A549 (cell line): ENCODE results near the gene RAB17. TPM values are rescaled to one million over a fixed set of nuclear protein-coding genes. Genes with fewer than 3 reads are reported as not detected.

Source experiments
- ATAC-seq, 2 experiments: fragments of 200-7000 bp in 1 of 2; fragments of >200 bp in 1 of 2; cut with Nextera tagmentation in 1 of 2; cut with Tn5 transposase in 1 of 2; 3 replicates each; pipeline versions ENCODE4 v1.8.0 to v1.9.1; 2018 to 2020; ENCODE audit warnings: mild to moderate bottlenecking in 1 of 2, moderate library complexity in 1 of 2
- CTCF ChIA-PET: fragments of 300-600 bp; sonication (Branson Sonifier 250); formaldehyde crosslinking; extraction: SDS; loops from one replicate; lab custom pipeline; 2021; ENCODE audit warnings: antibody characterized with exemption, inconsistent platforms; lab: Yijun Ruan, JAX
- POLR2A ChIA-PET: fragments of 350-600 bp; formaldehyde crosslinking; extraction: SDS; loops from one replicate; lab custom pipeline; 2021; ENCODE audit warnings: antibody characterized with exemption, inconsistent platforms; lab: Yijun Ruan, JAX
- DNase-seq, 2 experiments: peaks; one replicate each; pipeline versions ENCODE4 v3.0.0 to v3.0.0-alpha.2; 2011 to 2016; ENCODE audit warnings: low read depth in 1 of 2, low spot score in 1 of 2
- FAIRE-seq: peaks from 2 replicates; lab custom pipeline; 2011; peaks lifted over from hg19 to GRCh38; lab: Jason Lieb, UNC
- H3K27ac ChIP-seq, 2 experiments: fragments of >200 bp; sonication (Bioruptor Twin); formaldehyde crosslinking; 3 replicates each; pipeline ENCODE4 v1.5.1; 2016 to 2017
- H3K4me1 ChIP-seq: fragments of >200 bp; sonication (Bioruptor Twin); formaldehyde crosslinking; 3 replicates; pipeline ENCODE4 v1.6.1; 2016
- H3K4me2 ChIP-seq: fragments of >200 bp; sonication (Bioruptor Twin); formaldehyde crosslinking; 3 replicates; pipeline ENCODE4 v1.6.1; 2016
- H3K4me3 ChIP-seq: fragments of >200 bp; sonication (Bioruptor Twin); formaldehyde crosslinking; 3 replicates; pipeline ENCODE4 v1.5.1; 2016
- H3K9me3 ChIP-seq: fragments of >200 bp; sonication (Bioruptor Twin); formaldehyde crosslinking; 3 replicates; pipeline ENCODE4 v1.6.1; 2016
- BCL3 ChIP-seq: fragments of >200 bp; sonication (Bioruptor Twin); formaldehyde crosslinking; IDR thresholded peaks from 3 replicates; pipeline ENCODE4 v1.6.1; 2016
- BHLHE40 ChIP-seq: IDR thresholded peaks from 2 replicates; pipeline ENCODE4 v1.6.1; 2012; ENCODE audit warnings: low read depth, low read length, inconsistent platforms
- CBX2 ChIP-seq: fragments of 200-600 bp; sonication (generic); IDR thresholded peaks from 2 replicates; pipeline ENCODE4 v1.6.1; 2016; ENCODE audit warnings: low read depth, mild to moderate bottlenecking, borderline replicate concordance
- CEBPB ChIP-seq, 2 experiments: fragments of >200 bp in 1 of 2; sonication (Bioruptor Twin) in 1 of 2; formaldehyde crosslinking in 1 of 2; IDR thresholded peaks; 2 replicates each; pipeline ENCODE4 v1.6.1; 2012 to 2016
- CHD2 ChIP-seq: fragments of 150-350 bp; IDR thresholded peaks from 2 replicates; pipeline ENCODE4 v1.6.1; 2014; ENCODE audit warnings: low read length; ENCODE audit not compliant: partially characterized antibody
- CHD4 ChIP-seq: fragments of 200-600 bp; sonication (generic); IDR thresholded peaks from 2 replicates; pipeline ENCODE4 v1.6.1; 2016; ENCODE audit warnings: antibody characterized with exemption, mild to moderate bottlenecking, borderline replicate concordance
- ELK1 ChIP-seq: fragments of 150-350 bp; IDR thresholded peaks from 2 replicates; pipeline ENCODE4 v1.6.1; 2014; ENCODE audit warnings: low read depth, mild to moderate bottlenecking, low read length
- EP300 ChIP-seq, 2 experiments: fragments of >200 bp; sonication (Bioruptor Twin); formaldehyde crosslinking; IDR thresholded peaks; 2 replicates in 1 of 2; 3 replicates in 1 of 2; pipeline ENCODE4 v1.6.1; 2016 to 2017
- FOSL2 ChIP-seq, 2 experiments: fragments of 450-650 bp in 1 of 2; fragments of >200 bp in 1 of 2; sonication (Bioruptor Twin) in 1 of 2; formaldehyde crosslinking; IDR thresholded peaks; 2 replicates each; pipeline versions ENCODE4 v1.5.0 to v1.6.1; 2016 to 2020; ENCODE audit warnings: mild to moderate bottlenecking in 1 of 2, moderate library complexity in 1 of 2
- FOXS1 ChIP-seq: fragments of 250-450 bp; sonication (Bioruptor Pico); IDR thresholded peaks from 2 replicates; pipeline ENCODE4 v1.5.0; 2020; ENCODE audit warnings: mild to moderate bottlenecking, moderate library complexity
- GATA3 ChIP-seq: IDR thresholded peaks from 2 replicates; pipeline ENCODE4 v1.6.1; 2012; ENCODE audit warnings: borderline replicate concordance
- HES2 ChIP-seq: fragments of >200 bp; sonication (Bioruptor Twin); formaldehyde crosslinking; IDR thresholded peaks from 2 replicates; pipeline ENCODE4 v1.6.1; 2016
- HEYL ChIP-seq: fragments of 250-450 bp; sonication (Bioruptor Pico); IDR thresholded peaks from 2 replicates; pipeline ENCODE4 v1.8.0; 2021; ENCODE audit warnings: mild to moderate bottlenecking, moderate library complexity
- HMGXB4 ChIP-seq: fragments of 250-450 bp; sonication (Bioruptor Pico); IDR thresholded peaks from 2 replicates; pipeline ENCODE4 v1.5.0; 2021; ENCODE audit warnings: mild to moderate bottlenecking, moderate library complexity, borderline replicate concordance
- HOXB13 ChIP-seq: fragments of 250-450 bp; sonication (Bioruptor Pico); IDR thresholded peaks from 2 replicates; pipeline ENCODE4 v1.5.0; 2020; ENCODE audit warnings: low read depth, mild to moderate bottlenecking, moderate library complexity
- HOXB5 ChIP-seq: fragments of 250-450 bp; sonication (Bioruptor Pico); IDR thresholded peaks from 2 replicates; pipeline ENCODE4 v1.5.0; 2020; ENCODE audit warnings: mild to moderate bottlenecking, moderate library complexity
- JUNB ChIP-seq: fragments of >200 bp; sonication (Bioruptor Twin); formaldehyde crosslinking; IDR thresholded peaks from 2 replicates; pipeline ENCODE4 v1.6.1; 2016
- MAFK ChIP-seq: fragments of 450-650 bp; IDR thresholded peaks from 2 replicates; pipeline ENCODE4 v1.6.1; 2014; ENCODE audit not compliant: partially characterized antibody
- MAZ ChIP-seq: fragments of 150-350 bp; IDR thresholded peaks from 2 replicates; pipeline ENCODE4 v1.6.1; 2014; ENCODE audit warnings: antibody characterized with exemption, low read depth, low read length, borderline replicate concordance
- MYC ChIP-seq: IDR thresholded peaks from 2 replicates; pipeline ENCODE4 v1.6.1; 2012; ENCODE audit warnings: mild to moderate bottlenecking, inconsistent platforms, low read length, improper control_type of control experiment, borderline replicate concordance
- NFE2L2 ChIP-seq: fragments of 150-350 bp; conservative IDR thresholded peaks from 2 replicates; pipeline ENCODE4 v1.6.1; 2014; ENCODE audit warnings: low read length
- POLR2AphosphoS2 ChIP-seq: conservative IDR thresholded peaks from 2 replicates; pipeline ENCODE4 v1.6.1; 2012; ENCODE audit warnings: low read length, improper control_type of control experiment, inconsistent platforms
- RCOR1 ChIP-seq: fragments of 150-350 bp; IDR thresholded peaks from 2 replicates; pipeline ENCODE4 v1.6.1; 2014; ENCODE audit warnings: antibody characterized with exemption, low read length, low read depth
- RNF2 ChIP-seq: fragments of 200-600 bp; sonication (generic); IDR thresholded peaks from 2 replicates; pipeline ENCODE4 v1.6.1; 2016; ENCODE audit warnings: low read depth, mild to moderate bottlenecking, antibody characterized with exemption, moderate library complexity, borderline replicate concordance
- USF2 ChIP-seq: fragments of 450-650 bp; IDR thresholded peaks from 2 replicates; pipeline ENCODE4 v1.6.1; 2014; ENCODE audit warnings: antibody characterized with exemption
- ZC3H11A ChIP-seq: fragments of 450-650 bp; IDR thresholded peaks from 2 replicates; pipeline ENCODE4 v1.6.1; 2014; ENCODE audit warnings: antibody characterized with exemption, mild to moderate bottlenecking
- ZFP36 ChIP-seq: fragments of 450-650 bp; IDR thresholded peaks from 2 replicates; pipeline ENCODE4 v1.6.1; 2014; ENCODE audit warnings: borderline replicate concordance; ENCODE audit not compliant: partially characterized antibody
- WGBS: methylation state at CpG from one replicate; pipeline ENCODE4 v1.1.6; 2017; ENCODE audit errors: missing lambda C conversion rate; 5-methylcytosine and 5-hydroxymethylcytosine counted together
- polyA plus RNA-seq, 4 experiments: library from polyadenylated mRNA; depleted of rRNA in 3 of 4; stranded (reverse); fragments of >200 nt; fragmentation: RNase III in 1 of 4; extraction: RNeasy Plus Mini Kit Qiagen cat#74134 plus additional on column Dnase treatment in 1 of 4; gene quantifications; 2 replicates in 3 of 4; 3 replicates in 1 of 4; pipeline ENCODE4 v1.2.3, GENCODE V29; 2011 to 2017

The RAB17 gene
- polyA plus RNA-seq, 2 of the 4 experiments (the other 2 are of a cell fraction), result 0.44 to 2.2 TPM

GRCh38 chr2:237552908-237553307 lies 37.6 kb downstream of the RAB17 start:
- FAIRE-seq (no peak), ATAC-seq (no peak), DNase-seq (no peak)
- 96% methylated on average over 6 of the region's 6 CpGs for WGBS
- no peak overlapping the region for H3K27ac ChIP-seq
- TF ChIP-seq MAFK (no peak), JUNB (no peak), HOXB13 (CRISPR knock-in tag) (no peak), CHD4 (no peak), CEBPB (IDR thresholded peaks at IDR 0.05) (no peak), ZFP36 (no peak), HEYL (no peak), POLR2AphosphoS2 (no peak), NFE2L2 (no peak), HES2 (no peak), BHLHE40 (no peak), MYC (no peak), RCOR1 (no peak), GATA3 (no peak), CHD2 (no peak), USF2 (no peak), HMGXB4 (no peak), FOXS1 (CRISPR knock-in tag) (no peak), BCL3 (no peak)
- ChIA-PET CTCF (interaction anchor here (1.0 to 1.7 kb wide), 3 partner anchors 14 to 40 kb away, joined by 3 to 8 read pairs (median 7); partner anchors contain the start of gene PRLH), POLR2A (no interaction called here)
- H3K9me3 ChIP-seq, result peaks cover 24% of the 10 kb centered on the region
- H3K4me1 ChIP-seq, result no peaks in the 10 kb centered on the region
- H3K4me2 ChIP-seq, result no peak overlapping the region
- H3K4me3 ChIP-seq, result no peak overlapping the region

- TF ChIP-seq HOXB13 (CRISPR knock-in tag) (no peak), FOSL2 (IDR thresholded peaks at IDR 0.05) (no peak), FOSL2 (CRISPR knock-in tag; IDR thresholded peaks at IDR 0.05) (no peak), ELK1 (no peak), MAZ (no peak), RNF2 (no peak), CBX2 (no peak), EP300 (IDR thresholded peaks at IDR 0.05) (no peak), CHD4 (no peak), HOXB5 (CRISPR knock-in tag) (no peak), ZC3H11A (no peak)
- TF ChIP-seq, all 56 proteins: peak for 0
- H3K4me1 ChIP-seq, result no peaks in the 10 kb centered on the region
- 95% methylated on average over 16 of the region's 16 CpGs for WGBS
- DNase-seq (no peak), FAIRE-seq (no peak), ATAC-seq (no peak; a peak in 1 of 6 replicates)
- peaks cover 24% of the 10 kb centered on the region for H3K9me3 ChIP-seq
- no peak overlapping the region for H3K4me3 ChIP-seq
- H3K27ac ChIP-seq, result no peak overlapping the region
- CTCF ChIA-PET, result interaction anchor here (1.6 to 3.0 kb wide), 6 partner anchors 10 to 80 kb away, joined by 4 to 13 read pairs (median 7); no protein-coding TSS in a partner anchor
- H3K4me2 ChIP-seq, result no peak overlapping the region
- POLR2A ChIA-PET, result no interaction called here
These were observed 39.4 kb downstream of the RAB17 start for GRCh38 chr2:237551071-237551574.
